OCI-LY7 (cell line): ENCODE measurements around the gene NME5. TPM values are rescaled to one million over a fixed set of nuclear protein-coding genes. Genes with fewer than 3 reads are reported as not detected.

Experiments
- BruUV-seq: library from RNA; stranded (reverse); fragments of 400-500 nt; replicated peaks from 2 replicates; lab custom pipeline; 2021; lab: Mats Ljungman, UMichigan
- CTCF ChIA-PET: fragments of 300-600 bp; sonication (Branson Sonifier 250); formaldehyde crosslinking; loops from one replicate; lab custom pipeline; 2022; ENCODE audit warnings: antibody characterized with exemption; ENCODE audit not compliant: unreplicated experiment; lab: Charles Lee
- POLR2A ChIA-PET: fragments of 300-600 bp; sonication (Branson Sonifier 250); formaldehyde crosslinking; loops from one replicate; lab custom pipeline; 2022; ENCODE audit warnings: antibody characterized with exemption; lab: Charles Lee
- DNase-seq: peaks from one replicate; pipeline ENCODE4 v3.0.0-alpha.2; 2015; ENCODE audit warnings: low spot score
- H2AFZ ChIP-seq: fragments of 200-600 bp; sonication (generic), shearing (Covaris generic); 2 replicates; pipeline ENCODE4 v1.6.1; 2014; ENCODE audit warnings: mild to moderate bottlenecking, antibody characterized with exemption, low read length, moderate library complexity
- H3K27ac ChIP-seq: fragments of 200-600 bp; sonication (generic); 2 replicates; pipeline ENCODE4 v1.5.1; 2014; ENCODE audit warnings: mixed run types, low read depth, mild to moderate bottlenecking, moderate library complexity, low read length, inconsistent platforms; ENCODE audit not compliant: poor library complexity, severe bottlenecking
- H3K36me3 ChIP-seq: fragments of 200-600 bp; sonication (generic); 2 replicates; pipeline ENCODE4 v1.6.1; 2014; ENCODE audit warnings: mild to moderate bottlenecking, antibody characterized with exemption, low read length, moderate library complexity, mixed read lengths; ENCODE audit not compliant: insufficient read depth
- H3K4me1 ChIP-seq: fragments of 200-600 bp; sonication (generic); 2 replicates; pipeline ENCODE4 v1.5.1; 2014; ENCODE audit warnings: mild to moderate bottlenecking, low read length; ENCODE audit not compliant: insufficient read depth, poor library complexity, severe bottlenecking
- H3K4me2 ChIP-seq: fragments of 200-600 bp; sonication (generic); 2 replicates; pipeline ENCODE4 v1.6.1; 2014; ENCODE audit warnings: mild to moderate bottlenecking, low read length
- H3K4me3 ChIP-seq: fragments of 200-600 bp; sonication (generic); 2 replicates; pipeline ENCODE4 v1.5.1; 2014; ENCODE audit warnings: mild to moderate bottlenecking, low read depth, low read length; ENCODE audit not compliant: poor library complexity, severe bottlenecking
- H3K79me2 ChIP-seq: fragments of 200-600 bp; sonication (generic); 2 replicates; pipeline ENCODE4 v1.6.1; 2016; ENCODE audit warnings: low read depth, mild to moderate bottlenecking, low read length, moderate library complexity, mixed read lengths; ENCODE audit not compliant: insufficient read depth
- H3K9me2 ChIP-seq: fragments of 200-600 bp; sonication (generic); 2 replicates; pipeline ENCODE4 v1.6.1; 2016; ENCODE audit warnings: mild to moderate bottlenecking, low read length, mixed read lengths; ENCODE audit not compliant: insufficient read depth
- H3K9me3 ChIP-seq: fragments of 200-600 bp; sonication (generic); 2 replicates; pipeline ENCODE4 v1.6.1; 2014; ENCODE audit warnings: mild to moderate bottlenecking, mixed run types, low read length, mixed read lengths
- H4K20me1 ChIP-seq: fragments of 200-600 bp; sonication (generic); 2 replicates; pipeline ENCODE4 v1.6.1; 2014; ENCODE audit warnings: mild to moderate bottlenecking, antibody characterized with exemption, low read length, moderate library complexity, mixed read lengths; ENCODE audit not compliant: insufficient read depth
- EZH2phosphoT487 ChIP-seq: fragments of 200-600 bp; sonication (generic); IDR thresholded peaks from 2 replicates; pipeline ENCODE4 v1.6.1; 2018; ENCODE audit warnings: low read depth, borderline replicate concordance, mild to moderate bottlenecking, mixed run types, antibody characterized with exemption, low read length, moderate library complexity, mixed read lengths
- intact Hi-C: fragments of 100-400 bp; cut with micrococcal nuclease; formaldehyde crosslinking; loops from one replicate; pipeline ENCODE4 v1.10.0; 2022; ENCODE audit not compliant: unreplicated experiment
- total RNA-seq, 2 experiments: library from RNA; depleted of rRNA in 1 of 2; stranded (reverse); fragments of >200 nt in 1 of 2; shearing (Covaris generic) in 1 of 2; gene quantifications; 2 replicates each; pipeline ENCODE4 v1.2.3, GENCODE V29; 2014 to 2022
- TF ChIP-seq, protein P1 (sequence below): fragments of 200-600 bp; sonication (generic); conservative IDR thresholded peaks from 2 replicates; pipeline ENCODE4 v1.5.1; 2014; ENCODE audit warnings: mild to moderate bottlenecking, antibody characterized with exemption, low read length, moderate library complexity, mixed read lengths

Gene NME5
- total RNA-seq, 2 experiments from 2014 or later = not detected

DNA sequence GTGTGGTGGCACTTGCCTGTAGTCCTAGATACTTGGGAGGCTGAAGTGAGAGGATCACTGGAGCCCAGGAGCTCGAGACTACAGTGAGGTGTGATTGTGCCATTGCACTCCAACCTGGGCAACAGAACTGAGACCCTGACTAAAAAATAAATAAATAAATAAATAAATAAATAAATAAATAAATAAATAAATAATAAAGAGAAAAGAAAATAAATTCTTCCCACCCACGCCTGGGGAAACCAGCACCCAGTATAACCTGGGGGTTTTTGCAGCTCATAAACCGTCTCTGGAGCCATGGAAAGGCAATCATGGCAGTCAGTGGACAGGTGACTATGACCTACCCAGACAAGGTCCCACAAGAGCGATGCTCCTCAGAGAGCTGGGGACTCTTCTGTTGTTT lies 47.5 kb downstream of the NME5 start:
- Histone ChIP-seq H3K27ac (no peak overlapping the region), H3K9me3 (no peaks in the 10 kb centered on the region), H4K20me1 (no peaks in the 10 kb centered on the region), H3K4me3 (no peak overlapping the region), H3K4me2 (no peak overlapping the region), H2AFZ (no peak overlapping the region), H3K4me1 (no peaks in the 10 kb centered on the region), H3K9me2 (no peaks in the 10 kb centered on the region), H3K36me3 (no peaks in the 10 kb centered on the region), H3K79me2 (no peaks in the 10 kb centered on the region)
- BruUV-seq = no TSS peak
- TF ChIP-seq EZH2phosphoT487 = no peak
- TF ChIP-seq, protein P1, sequence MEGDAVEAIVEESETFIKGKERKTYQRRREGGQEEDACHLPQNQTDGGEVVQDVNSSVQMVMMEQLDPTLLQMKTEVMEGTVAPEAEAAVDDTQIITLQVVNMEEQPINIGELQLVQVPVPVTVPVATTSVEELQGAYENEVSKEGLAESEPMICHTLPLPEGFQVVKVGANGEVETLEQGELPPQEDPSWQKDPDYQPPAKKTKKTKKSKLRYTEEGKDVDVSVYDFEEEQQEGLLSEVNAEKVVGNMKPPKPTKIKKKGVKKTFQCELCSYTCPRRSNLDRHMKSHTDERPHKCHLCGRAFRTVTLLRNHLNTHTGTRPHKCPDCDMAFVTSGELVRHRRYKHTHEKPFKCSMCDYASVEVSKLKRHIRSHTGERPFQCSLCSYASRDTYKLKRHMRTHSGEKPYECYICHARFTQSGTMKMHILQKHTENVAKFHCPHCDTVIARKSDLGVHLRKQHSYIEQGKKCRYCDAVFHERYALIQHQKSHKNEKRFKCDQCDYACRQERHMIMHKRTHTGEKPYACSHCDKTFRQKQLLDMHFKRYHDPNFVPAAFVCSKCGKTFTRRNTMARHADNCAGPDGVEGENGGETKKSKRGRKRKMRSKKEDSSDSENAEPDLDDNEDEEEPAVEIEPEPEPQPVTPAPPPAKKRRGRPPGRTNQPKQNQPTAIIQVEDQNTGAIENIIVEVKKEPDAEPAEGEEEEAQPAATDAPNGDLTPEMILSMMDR = no peak
- no peak for DNase-seq
- intact Hi-C loops = no loop called here
- ChIA-PET CTCF (no interaction called here), POLR2A (interaction anchor here (1.4 kb wide), 1 partner anchor 11 kb away, joined by 3 read pairs; no protein-coding TSS in a partner anchor)

DNA sequence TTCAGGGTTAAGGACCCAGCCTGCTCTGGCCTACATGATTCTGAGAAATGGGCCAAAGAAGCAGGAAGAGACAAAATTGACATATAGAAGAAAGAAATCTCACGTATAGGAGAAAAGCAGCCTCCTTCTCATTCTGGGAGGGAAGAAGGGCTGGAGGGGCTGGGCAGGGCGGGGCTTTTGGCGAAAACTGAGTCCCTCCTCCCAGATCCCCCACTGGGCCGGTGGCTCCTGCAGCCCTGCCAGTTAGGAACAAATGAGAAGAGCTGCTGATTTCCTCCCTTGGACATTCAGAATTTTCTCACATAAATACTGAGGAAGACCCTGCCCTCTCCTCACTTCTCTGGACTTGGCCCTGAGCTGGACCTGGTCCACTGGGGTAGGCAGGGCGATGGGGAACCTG lies 55.5 kb downstream of the NME5 start, which contains the start of gene WNT8A:
TSS of gene WNT8A (plus strand) at position 332 of the 400 bp plus-strand sequence. CDS start 95 bp downstream, outside the sequence.
- no TSS peak for BruUV-seq
- intact Hi-C loops = no loop called here

GRCh38 chr5:138082033-138082432 lies 57.2 kb downstream of the NME5 start:
- no peaks in the 10 kb centered on the region for H3K9me2 ChIP-seq
- TF ChIP-seq EZH2phosphoT487 = no peak
- TF ChIP-seq, protein P1 = peak; percentile 59; the same call in 1 of the 2 replicates
- CTCF ChIA-PET = no interaction called here

More for the DNA sequence above, 55.5 kb downstream of the NME5 start, which contains the start of gene WNT8A:
- Histone ChIP-seq H3K36me3 (no peaks in the 10 kb centered on the region), H3K79me2 (no peaks in the 10 kb centered on the region), H3K27ac (no peak within 1 kb of the TSS), H3K9me3 (no peaks in the 10 kb centered on the region), H4K20me1 (no peaks in the 10 kb centered on the region), H3K9me2 (no peaks in the 10 kb centered on the region), H3K4me3 (no peak within 1 kb of the TSS), H3K4me1 (peaks cover 13% of the 10 kb centered on the region), H2AFZ (no peak within 1 kb of the TSS), H3K4me2 (no peak within 1 kb of the TSS)
- POLR2A ChIA-PET = interaction anchor here (0.7 kb wide), 1 partner anchor 452 kb away, joined by 4 read pairs; no protein-coding TSS in a partner anchor
- TF ChIP-seq EZH2phosphoT487 = no peak
- TF ChIP-seq, protein P1 = no peak
- CTCF ChIA-PET = no interaction called here
- DNase-seq = no peak

More at GRCh38 chr5:138082033-138082432, 57.2 kb downstream of the NME5 start:
- H4K20me1 ChIP-seq = no peaks in the 10 kb centered on the region
- H2AFZ ChIP-seq = no peak overlapping the region
- no peaks in the 10 kb centered on the region for H3K9me3 ChIP-seq
- BruUV-seq = no TSS peak
- H3K79me2 ChIP-seq = no peaks in the 10 kb centered on the region
- intact Hi-C loops = no loop called here
- POLR2A ChIA-PET = interaction anchor here (0.6 to 1.2 kb wide), 4 partner anchors 19 to 256 kb away, joined by 3 to 9 read pairs (median 3); partner anchors contain the start of gene FAM53C
- H3K4me1 ChIP-seq = peaks cover 13% of the 10 kb centered on the region
- no peak overlapping the region for H3K4me3 ChIP-seq
- DNase-seq = peak; percentile 47
- no peak overlapping the region for H3K27ac ChIP-seq
- no peak overlapping the region for H3K4me2 ChIP-seq
- no peaks in the 10 kb centered on the region for H3K36me3 ChIP-seq
